Stimulated activated CD4-positive, alpha-beta T cell treated with anti-CD3 and anti-CD28 coated beads, Interleukin-4, amount 100 ng/mL, for 24 hours (primary cell): ENCODE measurements around the gene SULF2.
A peak's percentile ranks its signal among the peaks of the same experiment; 100 is the strongest.

Experiments
- DNase-seq: peaks from one replicate; pipeline ENCODE4 v3.0.0-alpha.2; 2020

SULF2 gene

GRCh38 chr20:47642118-47642517, 143.2 kb downstream of the SULF2 start:
- DNase-seq = no peak

GRCh38 chr20:47638851-47639250, 146.4 kb downstream of the SULF2 start:
- DNase-seq = no peak

GRCh38 chr20:47635256-47635655, 150.0 kb downstream of the SULF2 start:
- DNase-seq = no peak

- no peak for DNase-seq
Observed at GRCh38 chr20:47631078-47631477, 154.2 kb downstream of the SULF2 start.

- no peak for DNase-seq
Observed at GRCh38 chr20:47629907-47630306, 155.4 kb downstream of the SULF2 start.

GRCh38 chr20:47627540-47627939, 157.7 kb downstream of the SULF2 start:
- DNase-seq = no peak

- no peak for DNase-seq
Observed at GRCh38 chr20:47623206-47623605, 162.1 kb downstream of the SULF2 start.

GRCh38 chr20:47622118-47622665, 163.1 kb downstream of the SULF2 start:
- no peak for DNase-seq

- peak; percentile 18 for DNase-seq
Observed at GRCh38 chr20:47620808-47621805, 164.2 kb downstream of the SULF2 start.

- DNase-seq = no peak
Observed at GRCh38 chr20:47618479-47618878, 166.8 kb downstream of the SULF2 start.

GRCh38 chr20:47614703-47615309, 170.5 kb downstream of the SULF2 start:
- DNase-seq = no peak

GRCh38 chr20:47612670-47613069, 172.6 kb downstream of the SULF2 start:
- no peak for DNase-seq

- no peak for DNase-seq
Observed at GRCh38 chr20:47611785-47612184, 173.5 kb downstream of the SULF2 start.

GRCh38 chr20:47610945-47611250, 174.4 kb downstream of the SULF2 start:
- no peak for DNase-seq

GRCh38 chr20:47610247-47610944, 174.9 kb downstream of the SULF2 start:
- DNase-seq = peak; percentile 79

GRCh38 chr20:47609001-47609400, 176.3 kb downstream of the SULF2 start:
- no peak for DNase-seq
